Thoracic aorta (tissue), 2 donors: Measurements from ENCODE around the gene CFAP46. TPM values are rescaled to one million over a fixed set of nuclear protein-coding genes. Genes with fewer than 3 reads are reported as not detected.
"Not testable (repeated sequence)": the region's sequence is repeated elsewhere in the genome, so short reads cannot be mapped to it uniquely, and the experiment has no call there.

Experiments
- ATAC-seq: fragments of 150-250 bp; one replicate; pipeline ENCODE4 v1.8.0; 2017; ENCODE audit warnings: low read depth; ENCODE audit not compliant: insufficient number of reproducible peaks, low FRiP score
- DNase-seq: peaks from one replicate; pipeline ENCODE4 v3.0.0-alpha.2; 2020; ENCODE audit warnings: low spot score
- H3K27ac ChIP-seq, 2 donors: fragments of 200-600 bp; sonication (generic); 1 replicate in 1 of 2; 2 replicates in 1 of 2; pipeline ENCODE4 v1.5.1; 2016; ENCODE audit warnings: mild to moderate bottlenecking in 2 of 2, moderate library complexity in 2 of 2
- H3K27me3 ChIP-seq: fragments of 200-600 bp; sonication (generic); replicated peaks from 2 replicates; pipeline ENCODE4 v1.6.0; 2016; ENCODE audit warnings: mild to moderate bottlenecking; ENCODE audit not compliant: insufficient read depth
- H3K36me3 ChIP-seq: fragments of 200-600 bp; sonication (generic); one replicate; pipeline ENCODE4 v1.5.1; 2016
- H3K4me1 ChIP-seq, 2 donors: fragments of 200-600 bp; sonication (generic); 1 replicate in 1 of 2; 2 replicates in 1 of 2; pipeline versions ENCODE4 v1.5.1 to v1.6.0; 2016; ENCODE audit warnings: low read depth in 2 of 2, mild to moderate bottlenecking in 1 of 2; ENCODE audit not compliant: control insufficient read depth in 1 of 2
- H3K4me3 ChIP-seq: fragments of 200-600 bp; sonication (generic); 2 replicates; pipeline ENCODE4 v1.5.1; 2016; ENCODE audit warnings: mild to moderate bottlenecking
- H3K9me3 ChIP-seq: fragments of 200-600 bp; sonication (generic); 2 replicates; pipeline ENCODE4 v1.5.1; 2016
- CTCF ChIP-seq: fragments of 200-600 bp; sonication (generic); IDR thresholded peaks from one replicate; pipeline ENCODE4 v1.5.1; 2019; ENCODE audit warnings: antibody characterized with exemption
- total RNA-seq, 2 donors: library from RNA; depleted of rRNA; stranded (reverse); fragments of >200 nt; gene quantifications; one replicate each; pipeline versions ENCODE4 v1.1.0 to v1.2.3, GENCODE V29; 2016

The CFAP46 gene
- total RNA-seq, 2 donors from 2014 or later, result not detected

GRCh38 chr10:132898391-132899053 lies 43.8 kb downstream of the CFAP46 start:
- H3K9me3 ChIP-seq, result no peaks in the 10 kb centered on the region
- no peak for DNase-seq
- H3K27me3 ChIP-seq, result no peaks in the 10 kb centered on the region
- H3K4me1 ChIP-seq, result no peaks in the 10 kb centered on the region
- no peak overlapping the region for H3K27ac ChIP-seq
- no peak overlapping the region for H3K4me3 ChIP-seq
- no peaks in the 10 kb centered on the region for H3K36me3 ChIP-seq
- no peak for ATAC-seq
- no peak for TF ChIP-seq CTCF

GRCh38 chr10:132897516-132898381 lies 44.6 kb downstream of the CFAP46 start:
- no peak for TF ChIP-seq CTCF
- DNase-seq (no peak), ATAC-seq (no peak)
- H3K27me3 ChIP-seq, result no peaks in the 10 kb centered on the region
- no peaks in the 10 kb centered on the region for H3K4me1 ChIP-seq
- no peak overlapping the region for H3K27ac ChIP-seq
- no peaks in the 10 kb centered on the region for H3K9me3 ChIP-seq
- no peak overlapping the region for H3K4me3 ChIP-seq
- no peaks in the 10 kb centered on the region for H3K36me3 ChIP-seq

GRCh38 chr10:132893786-132894185 lies 48.6 kb downstream of the CFAP46 start:
- not testable (repeated sequence) for H3K36me3 ChIP-seq, H3K27me3 ChIP-seq, ATAC-seq, H3K9me3 ChIP-seq, H3K4me3 ChIP-seq, H3K4me1 ChIP-seq, DNase-seq, H3K27ac ChIP-seq

GRCh38 chr10:132893090-132893489 lies 49.3 kb downstream of the CFAP46 start:
- ATAC-seq (no peak), DNase-seq (no peak)
- Histone ChIP-seq H3K9me3 (no peaks in the 10 kb centered on the region), H3K4me3 (no peak overlapping the region), H3K36me3 (no peaks in the 10 kb centered on the region), H3K4me1 (no peaks in the 10 kb centered on the region), H3K27ac (no peak overlapping the region), H3K27me3 (no peaks in the 10 kb centered on the region)
- no peak for TF ChIP-seq CTCF

- no peak for ATAC-seq
Measured at GRCh38 chr10:132892004-132892403, 50.4 kb downstream of the CFAP46 start.

More at GRCh38 chr10:132892004-132892403, 50.4 kb downstream of the CFAP46 start:
- no peaks in the 10 kb centered on the region for H3K36me3 ChIP-seq
- H3K4me1 ChIP-seq, result no peaks in the 10 kb centered on the region
- H3K27me3 ChIP-seq, result no peaks in the 10 kb centered on the region
- DNase-seq, result no peak
- no peak overlapping the region for H3K4me3 ChIP-seq
- H3K27ac ChIP-seq, result no peak overlapping the region
- no peak for TF ChIP-seq CTCF
- H3K9me3 ChIP-seq, result no peaks in the 10 kb centered on the region
